GM23338 (cell line): ENCODE data around the gene PRRT1. TPM values are rescaled to one million over a fixed set of nuclear protein-coding genes. Genes with fewer than 3 reads are reported as not detected.

Experiments used
- ATAC-seq: fragments of 200-7000 bp; cut with Tn5 transposase; 3 replicates; pipeline ENCODE4 v1.9.1; 2020
- DNase-seq: peaks from one replicate; pipeline ENCODE4 v3.0.0-alpha.2; 2015; ENCODE audit warnings: low spot score
- H2AFZ ChIP-seq: fragments of 200-600 bp; sonication (generic); 2 replicates; pipeline ENCODE4 v1.8.0; 2016; ENCODE audit warnings: antibody characterized with exemption, mild to moderate bottlenecking, moderate library complexity
- H3F3A ChIP-seq: fragments of 200-600 bp; sonication (generic); replicated peaks from 2 replicates; pipeline ENCODE4 v1.8.0; 2017; ENCODE audit warnings: antibody characterized with exemption, mixed run types, low read depth
- H3K27ac ChIP-seq: fragments of 200-600 bp; sonication (generic); 2 replicates; pipeline ENCODE4 v1.6.1; 2016; ENCODE audit warnings: low read depth
- H3K27me3 ChIP-seq: fragments of 200-600 bp; sonication (generic); 2 replicates; pipeline ENCODE4 v1.8.0; 2016; ENCODE audit warnings: mild to moderate bottlenecking, mixed run types, moderate library complexity; ENCODE audit not compliant: insufficient read depth
- H3K36me3 ChIP-seq: fragments of 200-600 bp; sonication (generic); 2 replicates; pipeline ENCODE4 v1.8.0; 2016; ENCODE audit warnings: mild to moderate bottlenecking; ENCODE audit not compliant: insufficient read depth
- H3K4me1 ChIP-seq: fragments of 200-600 bp; sonication (generic); 2 replicates; pipeline ENCODE4 v1.8.0; 2016; ENCODE audit warnings: mild to moderate bottlenecking, moderate library complexity; ENCODE audit not compliant: insufficient read depth
- H3K4me2 ChIP-seq: fragments of 200-600 bp; sonication (generic); 2 replicates; pipeline ENCODE4 v1.7.1; 2017; ENCODE audit warnings: mixed run types
- H3K4me3 ChIP-seq: fragments of 200-600 bp; sonication (generic); 2 replicates; pipeline ENCODE4 v1.6.1; 2016; ENCODE audit warnings: mixed run types
- H3K79me2 ChIP-seq: fragments of 200-600 bp; sonication (generic); replicated peaks from 2 replicates; pipeline ENCODE4 v1.8.0; 2017; ENCODE audit warnings: mild to moderate bottlenecking; ENCODE audit not compliant: insufficient read depth
- H3K9me2 ChIP-seq: fragments of 200-600 bp; sonication (generic); 2 replicates; pipeline ENCODE4 v1.8.0; 2017; ENCODE audit not compliant: insufficient read depth
- H4K20me1 ChIP-seq: fragments of 200-600 bp; sonication (generic); replicated peaks from 2 replicates; pipeline ENCODE4 v1.8.0; 2017; ENCODE audit warnings: mild to moderate bottlenecking; ENCODE audit not compliant: insufficient read depth
- H3K27ac Mint-ChIP-seq: 2 replicates; pipeline ENCODE4 v1.8.0; 2020; ENCODE audit warnings: inconsistent platforms, mild to moderate bottlenecking, moderate library complexity, mixed read lengths
- H3K27me3 Mint-ChIP-seq: 3 replicates; pipeline ENCODE4 v1.8.0; 2022; ENCODE audit warnings: low read depth, mild to moderate bottlenecking, moderate library complexity, mixed read lengths, inconsistent platforms; ENCODE audit not compliant: insufficient read depth, poor library complexity
- H3K36me3 Mint-ChIP-seq: 3 replicates; pipeline ENCODE4 v1.8.0; 2021; ENCODE audit warnings: low read depth, mild to moderate bottlenecking, inconsistent platforms, moderate library complexity, mixed read lengths
- H3K4me1 Mint-ChIP-seq: 3 replicates; pipeline ENCODE4 v1.8.0; 2020; ENCODE audit warnings: mild to moderate bottlenecking, inconsistent platforms, mixed read lengths
- H3K4me3 Mint-ChIP-seq: 3 replicates; pipeline ENCODE4 v1.8.0; 2021; ENCODE audit warnings: moderate library complexity, mild to moderate bottlenecking, inconsistent platforms, mixed read lengths
- H3K9me3 Mint-ChIP-seq: 3 replicates; pipeline ENCODE4 v1.8.0; 2020; ENCODE audit warnings: moderate library complexity, mild to moderate bottlenecking, inconsistent platforms, mixed read lengths
- CREB1 ChIP-seq: fragments of 250-450 bp; sonication (Bioruptor Pico); IDR thresholded peaks from 2 replicates; pipeline ENCODE4 v1.5.0; 2020; ENCODE audit warnings: low read depth, mild to moderate bottlenecking, moderate library complexity
- CTCF ChIP-seq, 2 experiments: fragments of 200-600 bp in 1 of 2; sonication (generic) in 1 of 2; conservative IDR thresholded peaks; 2 replicates each; pipeline versions ENCODE4 v1.5.1 to v1.6.1; 2016 to 2017; ENCODE audit warnings: antibody characterized with exemption in 2 of 2, low read depth in 2 of 2, mild to moderate bottlenecking in 2 of 2, moderate library complexity in 1 of 2
- ETS1 ChIP-seq: IDR thresholded peaks from 2 replicates; pipeline ENCODE4 v1.6.1; 2016; ENCODE audit warnings: antibody characterized with exemption
- EZH2phosphoT487 ChIP-seq: fragments of 200-600 bp; sonication (generic); IDR thresholded peaks from one replicate; pipeline ENCODE4 v1.8.1; 2018; ENCODE audit warnings: antibody characterized with exemption; ENCODE audit not compliant: unreplicated experiment
- JUNB ChIP-seq: IDR thresholded peaks from one replicate; pipeline ENCODE4 v1.6.1; 2016; ENCODE audit warnings: antibody characterized with exemption; ENCODE audit not compliant: unreplicated experiment
- POLR2AphosphoS5 ChIP-seq: IDR thresholded peaks from 2 replicates; pipeline ENCODE4 v1.6.1; 2016; ENCODE audit warnings: antibody characterized with exemption, low read depth
- STAT1 ChIP-seq: IDR thresholded peaks from one replicate; pipeline ENCODE4 v1.6.1; 2016; ENCODE audit warnings: antibody characterized with exemption; ENCODE audit not compliant: unreplicated experiment
- ZNF114 ChIP-seq: fragments of 250-450 bp; sonication (Bioruptor Pico); IDR thresholded peaks from 2 replicates; pipeline ENCODE4 v1.5.0; 2020; ENCODE audit warnings: mild to moderate bottlenecking, moderate library complexity
- ZNF331 ChIP-seq: fragments of 250-450 bp; sonication (Bioruptor Pico); IDR thresholded peaks from 2 replicates; pipeline ENCODE4 v1.5.0; 2020; ENCODE audit warnings: low read depth, mild to moderate bottlenecking, moderate library complexity
- ZNF462 ChIP-seq: fragments of 250-450 bp; sonication (Bioruptor Pico); IDR thresholded peaks from 2 replicates; pipeline ENCODE4 v1.5.0; 2020; ENCODE audit warnings: mild to moderate bottlenecking, moderate library complexity
- polyA plus RNA-seq: library from polyadenylated mRNA; unstranded; fragments of >200 nt; fragmentation: Nextera tagmentation; extraction: Ambion mirVana; gene quantifications from 2 replicates; pipeline ENCODE4 v1.2.1, GENCODE V29; 2016
- total RNA-seq: library from RNA; depleted of rRNA; stranded (reverse); fragments of >200 nt; shearing (Covaris generic); gene quantifications from 2 replicates; pipeline ENCODE4 v1.2.3, GENCODE V29; 2014
- TF ChIP-seq, protein P1 (sequence below): IDR thresholded peaks from one replicate; pipeline ENCODE4 v1.6.1; 2018; ENCODE audit warnings: antibody characterized with exemption; ENCODE audit not compliant: unreplicated experiment

PRRT1 gene
- total and polyA plus RNA-seq, 2 experiments from 2014 or later: 2.7 TPM; not detected in 1

- H3K27me3 Mint-ChIP-seq: peaks cover 7% of the 10 kb centered on the region
- Histone ChIP-seq H3K27me3 (no peaks in the 10 kb centered on the region), H3K79me2 (no peaks in the 10 kb centered on the region), H3K27ac (no peak overlapping the region), H3K4me3 (no peak overlapping the region), H3K9me2 (no peaks in the 10 kb centered on the region), H3K4me1 (peaks cover 12% of the 10 kb centered on the region), H2AFZ (no peak overlapping the region), H3K4me2 (no peak overlapping the region), H3K36me3 (peaks cover 4% of the 10 kb centered on the region; the same call in 1 of the 2 replicates), H3F3A (peaks cover 12% of the 10 kb centered on the region), H4K20me1 (no peaks in the 10 kb centered on the region; the same call in 1 of the 2 replicates)
- H3K4me1 Mint-ChIP-seq: peaks cover 23% of the 10 kb centered on the region
- DNase-seq (no peak), ATAC-seq (no peak)
- no peak overlapping the region for H3K4me3 Mint-ChIP-seq
- no peaks in the 10 kb centered on the region for H3K9me3 Mint-ChIP-seq
- TF ChIP-seq CREB1 (CRISPR knock-in tag) (no peak), ZNF331 (CRISPR knock-in tag) (no peak), CTCF (conservative IDR thresholded peaks at IDR 0.05; ENCODE audit: low read depth in 2 of 2) (no peak), ETS1 (no peak), STAT1 (no peak), ZNF462 (CRISPR knock-in tag) (no peak), JUNB (no peak), ZNF114 (CRISPR knock-in tag) (no peak), POLR2AphosphoS5 (no peak), EZH2phosphoT487 (no peak)
- TF ChIP-seq, protein P1, sequence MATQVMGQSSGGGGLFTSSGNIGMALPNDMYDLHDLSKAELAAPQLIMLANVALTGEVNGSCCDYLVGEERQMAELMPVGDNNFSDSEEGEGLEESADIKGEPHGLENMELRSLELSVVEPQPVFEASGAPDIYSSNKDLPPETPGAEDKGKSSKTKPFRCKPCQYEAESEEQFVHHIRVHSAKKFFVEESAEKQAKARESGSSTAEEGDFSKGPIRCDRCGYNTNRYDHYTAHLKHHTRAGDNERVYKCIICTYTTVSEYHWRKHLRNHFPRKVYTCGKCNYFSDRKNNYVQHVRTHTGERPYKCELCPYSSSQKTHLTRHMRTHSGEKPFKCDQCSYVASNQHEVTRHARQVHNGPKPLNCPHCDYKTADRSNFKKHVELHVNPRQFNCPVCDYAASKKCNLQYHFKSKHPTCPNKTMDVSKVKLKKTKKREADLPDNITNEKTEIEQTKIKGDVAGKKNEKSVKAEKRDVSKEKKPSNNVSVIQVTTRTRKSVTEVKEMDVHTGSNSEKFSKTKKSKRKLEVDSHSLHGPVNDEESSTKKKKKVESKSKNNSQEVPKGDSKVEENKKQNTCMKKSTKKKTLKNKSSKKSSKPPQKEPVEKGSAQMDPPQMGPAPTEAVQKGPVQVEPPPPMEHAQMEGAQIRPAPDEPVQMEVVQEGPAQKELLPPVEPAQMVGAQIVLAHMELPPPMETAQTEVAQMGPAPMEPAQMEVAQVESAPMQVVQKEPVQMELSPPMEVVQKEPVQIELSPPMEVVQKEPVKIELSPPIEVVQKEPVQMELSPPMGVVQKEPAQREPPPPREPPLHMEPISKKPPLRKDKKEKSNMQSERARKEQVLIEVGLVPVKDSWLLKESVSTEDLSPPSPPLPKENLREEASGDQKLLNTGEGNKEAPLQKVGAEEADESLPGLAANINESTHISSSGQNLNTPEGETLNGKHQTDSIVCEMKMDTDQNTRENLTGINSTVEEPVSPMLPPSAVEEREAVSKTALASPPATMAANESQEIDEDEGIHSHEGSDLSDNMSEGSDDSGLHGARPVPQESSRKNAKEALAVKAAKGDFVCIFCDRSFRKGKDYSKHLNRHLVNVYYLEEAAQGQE: no peak
- peak overlapping the region; percentile 65 for H3K27ac Mint-ChIP-seq
- H3K36me3 Mint-ChIP-seq: peaks cover 55% of the 10 kb centered on the region
Measured at GRCh38 chr6:32163559-32164258, 12.0 kb upstream of the PRRT1 start.
